ENCODE results near the gene KLHL35. TPM values are rescaled to one million over a fixed set of nuclear protein-coding genes. Genes with fewer than 3 reads are reported as not detected.
A peak's percentile ranks its signal among the peaks of the same experiment; 100 is the strongest.

The KLHL35 gene
- total RNA-seq, 1 donor from 2014 or later = 2.6 TPM

- Histone ChIP-seq H3K9me3 (no peaks in the 10 kb centered on the region), H3K36me3 (no peaks in the 10 kb centered on the region), H3K27me3 (ENCODE audit: low read depth) (peaks cover 24% of the 10 kb centered on the region), H3K4me1 (peaks cover 17% of the 10 kb centered on the region), H3K27ac (no peak overlapping the region), H3K4me3 (no peak overlapping the region)
- DNase-seq (no peak), ATAC-seq (no peak)
- intact Hi-C loops (cut with DNase I) = no loop called here
- TF ChIP-seq, protein P1, sequence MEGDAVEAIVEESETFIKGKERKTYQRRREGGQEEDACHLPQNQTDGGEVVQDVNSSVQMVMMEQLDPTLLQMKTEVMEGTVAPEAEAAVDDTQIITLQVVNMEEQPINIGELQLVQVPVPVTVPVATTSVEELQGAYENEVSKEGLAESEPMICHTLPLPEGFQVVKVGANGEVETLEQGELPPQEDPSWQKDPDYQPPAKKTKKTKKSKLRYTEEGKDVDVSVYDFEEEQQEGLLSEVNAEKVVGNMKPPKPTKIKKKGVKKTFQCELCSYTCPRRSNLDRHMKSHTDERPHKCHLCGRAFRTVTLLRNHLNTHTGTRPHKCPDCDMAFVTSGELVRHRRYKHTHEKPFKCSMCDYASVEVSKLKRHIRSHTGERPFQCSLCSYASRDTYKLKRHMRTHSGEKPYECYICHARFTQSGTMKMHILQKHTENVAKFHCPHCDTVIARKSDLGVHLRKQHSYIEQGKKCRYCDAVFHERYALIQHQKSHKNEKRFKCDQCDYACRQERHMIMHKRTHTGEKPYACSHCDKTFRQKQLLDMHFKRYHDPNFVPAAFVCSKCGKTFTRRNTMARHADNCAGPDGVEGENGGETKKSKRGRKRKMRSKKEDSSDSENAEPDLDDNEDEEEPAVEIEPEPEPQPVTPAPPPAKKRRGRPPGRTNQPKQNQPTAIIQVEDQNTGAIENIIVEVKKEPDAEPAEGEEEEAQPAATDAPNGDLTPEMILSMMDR (IDR thresholded peaks at IDR 0.05) = no peak
Measured at GRCh38 chr11:75431533-75432525, 1.2 kb downstream of the KLHL35 start.

DNA sequence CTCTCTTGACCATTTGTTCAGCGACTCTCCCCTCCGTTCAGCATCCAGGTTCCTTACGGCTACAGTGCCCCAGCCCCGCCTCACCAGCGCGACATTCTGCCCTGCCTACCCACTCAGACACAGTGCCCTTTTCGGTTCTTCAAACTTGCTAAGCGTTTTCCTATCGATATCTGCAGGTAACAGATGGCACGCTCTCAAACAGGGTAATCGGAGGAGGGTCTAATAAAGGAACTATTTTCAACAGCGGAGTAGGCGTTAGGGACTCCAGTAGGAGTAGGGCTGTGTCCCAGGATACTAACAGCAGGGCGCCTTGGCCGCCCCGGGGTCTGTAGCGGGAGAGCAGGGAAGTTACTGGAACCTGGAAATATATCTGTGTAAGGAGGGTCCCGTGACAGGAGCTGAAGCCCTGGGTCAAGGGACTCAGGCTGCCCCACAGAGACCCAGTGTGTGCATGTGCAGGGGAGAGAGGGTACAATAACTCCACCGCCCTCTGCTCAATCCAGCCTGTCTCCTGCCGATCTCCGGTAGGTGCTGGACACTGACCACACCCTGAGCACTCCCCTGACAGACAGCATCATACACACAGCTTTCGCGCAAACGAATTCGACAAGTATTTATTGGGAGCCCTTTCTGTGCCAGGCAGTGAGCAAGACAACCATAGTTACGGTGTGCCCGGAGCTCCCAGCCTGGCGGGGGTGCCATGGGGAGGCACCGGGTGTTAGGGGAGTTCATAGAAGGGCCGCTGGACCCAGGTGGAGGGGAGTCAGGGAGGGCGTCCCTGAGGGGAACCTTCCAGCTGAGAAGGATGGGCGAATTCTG is 2.1 kb downstream of the KLHL35 start:
- TF ChIP-seq, protein P1 (IDR thresholded peaks at IDR 0.05) = no peak
- H3K36me3 ChIP-seq = no peaks in the 10 kb centered on the region
- peaks cover 24% of the 10 kb centered on the region for H3K27me3 ChIP-seq (ENCODE audit: low read depth)
- H3K9me3 ChIP-seq = no peaks in the 10 kb centered on the region
- peak overlapping the region; percentile 74 for H3K27ac ChIP-seq
- peak overlapping the region; percentile 50 for H3K4me3 ChIP-seq
- ATAC-seq (peak in 1 of 2 donors; percentile 4), DNase-seq (no peak)
- H3K4me1 ChIP-seq = peaks cover 17% of the 10 kb centered on the region
- intact Hi-C loops (cut with DNase I) = no loop called here

DNA sequence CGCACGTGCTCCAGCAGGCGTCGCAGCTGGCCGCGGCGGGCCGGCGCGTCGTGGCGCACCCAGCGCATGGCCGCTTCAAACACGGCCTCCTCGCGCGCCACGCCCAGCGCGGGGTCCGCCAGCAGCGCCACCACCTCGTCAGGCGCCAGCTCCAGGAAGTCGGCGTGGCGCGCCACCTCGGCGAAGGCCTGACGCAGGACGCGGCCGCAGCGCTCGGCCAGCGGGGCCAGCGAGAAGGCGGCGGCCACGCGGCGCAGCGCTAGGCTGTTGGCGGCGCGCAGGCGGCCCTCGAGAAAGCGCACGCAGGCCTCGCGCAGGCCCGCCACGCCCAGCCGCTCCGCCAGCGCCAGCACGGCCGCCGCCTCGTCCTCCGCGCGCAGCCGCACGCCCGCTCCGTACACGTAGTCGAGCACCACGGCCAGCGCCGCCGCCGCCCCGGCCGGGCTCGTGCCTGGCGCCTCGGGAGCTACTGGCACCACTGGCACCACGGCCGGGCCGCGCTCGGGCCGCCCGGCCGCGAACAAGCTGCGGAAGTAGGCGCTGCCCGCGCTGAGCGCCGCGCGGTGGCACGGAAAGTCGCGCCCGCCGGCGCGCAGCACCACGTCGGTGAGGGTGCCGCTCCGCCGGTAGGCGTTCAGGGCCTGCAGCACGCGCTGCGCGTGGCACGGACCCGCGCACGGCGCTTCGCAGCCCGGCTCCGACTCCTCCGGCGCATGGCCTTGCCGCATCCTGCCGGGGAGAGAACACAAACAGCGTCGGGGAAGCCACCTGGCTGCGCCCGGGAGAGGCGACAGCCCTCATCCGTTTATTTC is 2.9 kb downstream of the KLHL35 start:
- peak; percentile 85 for DNase-seq
- intact Hi-C loops (cut with DNase I) = no loop called here
- Histone ChIP-seq H3K4me1 (peaks cover 17% of the 10 kb centered on the region), H3K4me3 (peak overlapping the region; percentile 50), H3K27ac (peak overlapping the region; percentile 74), H3K27me3 (ENCODE audit: low read depth) (peaks cover 24% of the 10 kb centered on the region), H3K36me3 (no peaks in the 10 kb centered on the region), H3K9me3 (no peaks in the 10 kb centered on the region)
- TF ChIP-seq, protein P1 (IDR thresholded peaks at IDR 0.05) = no peak
- peak; percentile 75 to 78 for ATAC-seq

DNA sequence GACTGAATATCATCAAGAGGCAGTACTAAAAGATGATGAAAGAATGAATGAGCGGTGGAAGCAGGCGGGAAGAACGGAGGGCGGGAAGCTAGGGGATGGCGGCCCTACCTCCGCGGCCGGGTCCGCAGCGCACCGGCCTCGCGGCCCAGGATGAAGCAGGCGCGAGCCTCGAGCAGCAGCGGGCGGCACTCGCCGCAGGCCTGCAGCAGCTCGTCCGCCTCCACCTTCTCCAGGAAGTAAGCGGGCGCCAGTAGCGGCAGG is 3.4 kb downstream of the KLHL35 start:
- TF ChIP-seq, protein P1 (IDR thresholded peaks at IDR 0.05) = no peak
- H3K9me3 ChIP-seq = no peaks in the 10 kb centered on the region
- no peaks in the 10 kb centered on the region for H3K36me3 ChIP-seq
- intact Hi-C loops (cut with DNase I) = no loop called here
- peak overlapping the region; percentile 29 for H3K4me3 ChIP-seq
- peaks cover 24% of the 10 kb centered on the region for H3K27me3 ChIP-seq (ENCODE audit: low read depth)
- H3K4me1 ChIP-seq = peaks cover 17% of the 10 kb centered on the region
- H3K27ac ChIP-seq = peak overlapping the region; percentile 62
- DNase-seq = no peak
- ATAC-seq = no peak

All from lower lobe of right lung (tissue), 2 donors.